HepG2 (cell line): ENCODE measurements around the gene SYNDIG1. TPM values are rescaled to one million over a fixed set of nuclear protein-coding genes. Genes with fewer than 3 reads are reported as not detected.

Experiments
- ATAC-seq: fragments of 200-7000 bp; cut with Tn5 transposase; 3 replicates; pipeline ENCODE4 v1.9.1; 2020; ENCODE audit warnings: mild to moderate bottlenecking, moderate library complexity
- BruUV-seq: library from RNA; stranded (reverse); fragments of 400-500 nt; replicated peaks from 2 replicates; lab custom pipeline; 2021; lab: Mats Ljungman, UMichigan
- CTCF ChIA-PET: fragments of 300-600 bp; formaldehyde crosslinking; extraction: SDS; loops from one replicate; lab custom pipeline; 2021; ENCODE audit warnings: low total read pairs, inconsistent platforms, low intra/inter-chr PET ratio; lab: Yijun Ruan, JAX
- POLR2A ChIA-PET: fragments of 350-600 bp; sonication (Branson Sonifier 250); formaldehyde crosslinking; loops from one replicate; lab custom pipeline; 2020; ENCODE audit warnings: antibody characterized with exemption, inconsistent platforms; lab: Yijun Ruan, JAX
- DNase-seq: peaks from one replicate; pipeline ENCODE4 v3.0.0-alpha.2; 2015; ENCODE audit warnings: low spot score
- FAIRE-seq: peaks from 3 replicates; lab custom pipeline; 2011; peaks lifted over from hg19 to GRCh38; lab: Jason Lieb, UNC
- H2AFZ ChIP-seq: one replicate; pipeline ENCODE4 v1.6.1; 2011; ENCODE audit warnings: low read length, inconsistent platforms
- H3K27ac ChIP-seq: fragments of 300-600 bp; 3 replicates; pipeline ENCODE4 v1.8.0; 2011; ENCODE audit warnings: mixed run types, mild to moderate bottlenecking, mixed read lengths, low read length, inconsistent platforms; ENCODE audit not compliant: insufficient read depth; ENCODE audit errors: extremely low read length
- H3K27me3 ChIP-seq, 2 experiments: fragments of 200-600 bp in 1 of 2; 2 replicates in 1 of 2; 3 replicates in 1 of 2; pipeline versions ENCODE4 v1.6.0 to v1.8.0; 2011; ENCODE audit warnings: low read length in 2 of 2, mild to moderate bottlenecking in 2 of 2, moderate library complexity in 2 of 2, inconsistent platforms in 1 of 2; ENCODE audit not compliant: insufficient read depth in 2 of 2, control insufficient read depth in 1 of 2
- H3K36me3 ChIP-seq, 2 experiments: fragments of 200-600 bp in 1 of 2; replicated peaks in 1 of 2; 2 replicates in 1 of 2; 3 replicates in 1 of 2; pipeline versions ENCODE4 v1.5.1 to v1.8.0; 2011; ENCODE audit warnings: low read length in 2 of 2, inconsistent platforms in 1 of 2; ENCODE audit not compliant: insufficient read depth in 2 of 2, control insufficient read depth in 1 of 2
- H3K4me1 ChIP-seq: 2 replicates; pipeline ENCODE4 v1.5.1; 2012; ENCODE audit warnings: low read length, inconsistent platforms; ENCODE audit not compliant: insufficient read depth
- H3K4me2 ChIP-seq: 2 replicates; pipeline ENCODE4 v1.6.0; 2011; ENCODE audit warnings: low read depth, low read length, inconsistent platforms
- H3K4me3 ChIP-seq, 3 experiments: fragments of 200-600 bp in 1 of 3; sonication (generic), shearing (Covaris generic) in 1 of 3; replicated peaks in 1 of 3; 2 replicates each; pipeline ENCODE4 v1.5.1; 2011 to 2016; ENCODE audit warnings: low read length in 3 of 3, inconsistent platforms in 2 of 3, low read depth in 2 of 3, mild to moderate bottlenecking in 2 of 3, control low read depth in 1 of 3, mixed read lengths in 1 of 3; ENCODE audit not compliant: insufficient read depth in 1 of 3
- H3K79me2 ChIP-seq: one replicate; pipeline ENCODE4 v1.6.1; 2011; ENCODE audit warnings: low read length, inconsistent platforms; ENCODE audit not compliant: insufficient read depth
- H3K9ac ChIP-seq: 2 replicates; pipeline ENCODE4 v1.6.0; 2011; ENCODE audit warnings: mild to moderate bottlenecking, low read depth, low read length, inconsistent platforms; ENCODE audit not compliant: insufficient read depth
- H3K9me3 ChIP-seq: 2 replicates; pipeline ENCODE4 v1.5.1; 2012; ENCODE audit warnings: mild to moderate bottlenecking, low read length
- H4K20me1 ChIP-seq: 2 replicates; pipeline ENCODE4 v1.6.0; 2011; ENCODE audit warnings: inconsistent platforms, mild to moderate bottlenecking, low read length, moderate library complexity; ENCODE audit not compliant: insufficient read depth
- CBX2 ChIP-seq, 2 experiments: fragments of 200-600 bp in 1 of 2; sonication (generic); formaldehyde crosslinking in 1 of 2; IDR thresholded peaks; 2 replicates each; pipeline versions ENCODE4 v1.7.0 to v1.8.1; 2018 to 2022; ENCODE audit warnings: low read depth in 2 of 2, low read length in 1 of 2, mild to moderate bottlenecking in 1 of 2, missing genetic modification reagents in 1 of 2
- EHMT2 ChIP-seq: fragments of 200-600 bp; sonication (generic); IDR thresholded peaks from 2 replicates; pipeline ENCODE4 v1.7.0; 2017; ENCODE audit warnings: antibody characterized with exemption, low read depth, low read length, borderline replicate concordance
- HNRNPH1 ChIP-seq: fragments of 200-400 bp; formaldehyde crosslinking; optimal IDR thresholded peaks from 2 replicates; pipeline ENCODE3; 2017; ENCODE audit warnings: mild to moderate bottlenecking, low read depth, low read length
- KLF16 ChIP-seq, 2 experiments: sonication (generic) in 1 of 2; formaldehyde crosslinking in 1 of 2; IDR thresholded peaks; 2 replicates each; pipeline versions ENCODE4 v1.6.1 to v1.8.0; 2016 to 2023; ENCODE audit warnings: missing genetic modification reagents in 2 of 2, missing compliant biosample characterization in 1 of 2
- MED13 ChIP-seq: sonication (generic); formaldehyde crosslinking; IDR thresholded peaks from 2 replicates; pipeline ENCODE4 v1.5.0; 2020; ENCODE audit warnings: missing genetic modification reagents
- NFIB ChIP-seq: sonication (generic); formaldehyde crosslinking; IDR thresholded peaks from 2 replicates; pipeline ENCODE4 v1.9.0; 2021; ENCODE audit warnings: missing genetic modification reagents, mild to moderate bottlenecking, borderline replicate concordance
- PTBP1 ChIP-seq: fragments of 200-400 bp; formaldehyde crosslinking; IDR thresholded peaks from 2 replicates; pipeline ENCODE4 v1.6.1; 2018; ENCODE audit warnings: low read length, low read depth; ENCODE audit not compliant: poor library complexity, severe bottlenecking
- RNF2 ChIP-seq: fragments of 450-650 bp; conservative IDR thresholded peaks from 2 replicates; pipeline ENCODE4 v1.6.1; 2016; ENCODE audit warnings: low read depth
- SIN3B ChIP-seq: fragments of 150-350 bp; IDR thresholded peaks from 2 replicates; pipeline ENCODE4 v1.6.1; 2014; ENCODE audit warnings: low read length
- TFE3 ChIP-seq: IDR thresholded peaks from 2 replicates; pipeline ENCODE4 v1.6.1; 2016
- ZBTB8A ChIP-seq: sonication (generic); formaldehyde crosslinking; IDR thresholded peaks from 2 replicates; pipeline ENCODE4 v1.4.0; 2020; ENCODE audit warnings: mild to moderate bottlenecking, low read depth, missing genetic modification reagents, borderline replicate concordance
- ZNF460 ChIP-seq: sonication (generic); formaldehyde crosslinking; IDR thresholded peaks from 2 replicates; pipeline ENCODE4 v1.5.1; 2020; ENCODE audit warnings: missing genetic modification reagents, mild to moderate bottlenecking, borderline replicate concordance
- ZNF570 ChIP-seq: sonication (generic); formaldehyde crosslinking; IDR thresholded peaks from 2 replicates; pipeline ENCODE4 v1.4.0; 2020; ENCODE audit warnings: mild to moderate bottlenecking, missing genetic modification reagents, borderline replicate concordance
- ZNF619 ChIP-seq: sonication (generic); formaldehyde crosslinking; IDR thresholded peaks from 2 replicates; pipeline ENCODE4 v1.4.0; 2020; ENCODE audit warnings: mild to moderate bottlenecking, missing genetic modification reagents
- ZSCAN29 ChIP-seq: sonication (generic); formaldehyde crosslinking; conservative IDR thresholded peaks from 2 replicates; pipeline ENCODE4 v1.4.0; 2020; ENCODE audit warnings: mild to moderate bottlenecking, missing genetic modification reagents
- WGBS: methylation state at CpG from one replicate; pipeline ENCODE4 v1.1.6; 2017; ENCODE audit warnings: low lambda C conversion rate; 5-methylcytosine and 5-hydroxymethylcytosine counted together
- in situ Hi-C: cut with HindIII; loops from 2 replicates; pipeline ENCODE4 v1.10.0; 2017; ENCODE audit warnings: low pct_unique_long_range_greater_than_20kb; ENCODE audit not compliant: extremely low pct_ligation_motif_present
- intact Hi-C: fragments of 100-400 bp; cut with micrococcal nuclease; formaldehyde crosslinking; loops from one replicate; pipeline ENCODE4 v1.10.0; 2022; ENCODE audit not compliant: unreplicated experiment
- polyA plus RNA-seq, 8 experiments: library from polyadenylated mRNA; depleted of rRNA in 3 of 8; stranded (reverse) in 7 of 8; unstranded in 1 of 8; fragments of >200 nt; fragmentation: Illumina TruSeq in 4 of 8; extraction: Trizol in 4 of 8; gene quantifications; 2 replicates each; pipeline versions ENCODE4 v1.2.1 to v1.2.3, GENCODE V29; 2011 to 2016; ENCODE audit warnings: low read depth in 4 of 8, missing spikeins in 1 of 8, mixed read lengths in 1 of 8; ENCODE audit not compliant: insufficient read depth in 1 of 8
- total RNA-seq, 5 experiments: library from RNA; depleted of rRNA; stranded (reverse); fragments of >200 nt; fragmentation: Illumina TruSeq; extraction: Trizol; gene quantifications; 2 replicates each; pipeline ENCODE4 v1.2.3, GENCODE V29; 2016; ENCODE audit warnings: low read depth in 1 of 5
- TF ChIP-seq, protein P1 (sequence below): sonication (generic); formaldehyde crosslinking; IDR thresholded peaks from 2 replicates; pipeline ENCODE4 v1.8.1; 2023; ENCODE audit warnings: mild to moderate bottlenecking, moderate library complexity, missing genetic modification reagents
- TF ChIP-seq, protein P2 (sequence below): sonication (generic); formaldehyde crosslinking; IDR thresholded peaks from 2 replicates; pipeline ENCODE4 v1.5.1; 2020; ENCODE audit warnings: mild to moderate bottlenecking, missing genetic modification reagents, borderline replicate concordance
- TF ChIP-seq, protein P3 (sequence below): sonication (generic); formaldehyde crosslinking; IDR thresholded peaks from 2 replicates; pipeline ENCODE4 v1.4.0; 2020; ENCODE audit warnings: missing genetic modification reagents, mild to moderate bottlenecking, borderline replicate concordance

The SYNDIG1 gene
- total and polyA plus RNA-seq, 2 of the 13 experiments (the other 11 are each of a cell fraction or from before 2014, with no cell fraction given): not detected

DNA sequence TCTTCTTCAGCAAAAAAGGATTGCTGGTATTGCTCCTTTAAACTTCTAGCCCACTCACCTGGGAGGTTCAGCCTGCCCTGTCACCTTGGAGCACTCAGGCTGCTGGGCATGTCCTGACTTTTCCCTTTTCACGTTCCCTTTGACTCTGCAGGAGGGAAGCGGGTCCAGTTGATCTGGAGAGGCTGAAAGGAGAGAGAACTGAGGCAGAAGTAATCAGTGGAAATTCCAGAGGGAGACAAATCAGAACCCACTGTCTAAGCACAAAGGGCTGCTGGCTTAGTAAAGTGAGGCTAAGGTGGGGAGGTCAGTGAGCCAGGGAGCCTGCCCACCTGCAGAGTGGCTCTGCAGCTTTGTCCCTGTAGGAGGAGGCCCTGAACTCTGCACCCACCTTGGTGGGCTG lies 9.7 kb upstream of the SYNDIG1 start (continued):
- TF ChIP-seq CBX2 (IDR thresholded peaks at IDR 0.05; ENCODE audit: low read depth, low read length) (no peak), CBX2 (CRISPR knock-in tag; IDR thresholded peaks at IDR 0.05; ENCODE audit: low read depth) (no peak), ZSCAN29 (CRISPR knock-in tag) (no peak)
- TF ChIP-seq, protein P1, sequence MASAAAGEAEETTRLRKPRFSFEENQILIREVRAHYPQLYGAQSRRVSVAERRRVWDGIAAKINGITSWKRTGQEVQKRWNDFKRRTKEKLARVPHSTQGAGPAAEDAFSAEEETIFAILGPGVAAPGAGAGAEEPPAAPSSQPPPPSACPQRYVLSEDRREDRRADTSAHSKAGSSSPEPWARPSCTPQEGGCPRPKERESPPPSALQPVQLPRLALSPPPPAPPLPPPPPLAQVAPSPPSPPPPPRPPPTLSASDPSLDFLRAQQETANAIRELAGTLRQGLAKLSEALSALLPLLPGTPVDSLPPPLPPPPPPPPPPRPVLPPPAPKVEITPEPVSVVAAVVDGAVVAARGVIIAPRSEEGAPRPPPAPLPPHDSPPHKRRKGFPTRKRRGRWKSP (CRISPR knock-in tag): no peak

GRCh38 chr20:24460712-24461111 lies 8.7 kb upstream of the SYNDIG1 start:
- ChIA-PET CTCF (no interaction called here), POLR2A (no interaction called here)
- in situ Hi-C loops: no loop called here
- Histone ChIP-seq H3K9me3 (no peaks in the 10 kb centered on the region), H3K79me2 (no peaks in the 10 kb centered on the region), H3K4me3 (no peak overlapping the region), H2AFZ (no peak overlapping the region), H3K36me3 (no peaks in the 10 kb centered on the region), H3K9ac (no peak overlapping the region), H4K20me1 (no peaks in the 10 kb centered on the region), H3K4me1 (no peaks in the 10 kb centered on the region), H3K27ac (no peak overlapping the region), H3K4me2 (no peak overlapping the region), H3K27me3 (peaks cover 3 to 22% of the 10 kb centered on the region in 2 experiments; a peak in 3 of 5 replicates)
- no peak for ATAC-seq
- BruUV-seq: no TSS peak
- DNase-seq: no peak
- 37% methylated on average over 7 of the region's 7 CpGs for WGBS
- intact Hi-C loops: no loop called here
- FAIRE-seq: no peak
- TF ChIP-seq EHMT2 (no peak), KLF16 (CRISPR knock-in tag; IDR thresholded peaks at IDR 0.05) (no peak), ZNF570 (CRISPR knock-in tag) (no peak), RNF2 (no peak), ZNF619 (no peak), SIN3B (no peak), ZBTB8A (CRISPR knock-in tag) (no peak), TFE3 (CRISPR knock-in tag) (no peak), MED13 (CRISPR knock-in tag) (no peak), HNRNPH1 (no peak), PTBP1 (no peak), NFIB (CRISPR knock-in tag) (no peak), ZNF460 (CRISPR knock-in tag) (no peak)
- TF ChIP-seq, protein P2, sequence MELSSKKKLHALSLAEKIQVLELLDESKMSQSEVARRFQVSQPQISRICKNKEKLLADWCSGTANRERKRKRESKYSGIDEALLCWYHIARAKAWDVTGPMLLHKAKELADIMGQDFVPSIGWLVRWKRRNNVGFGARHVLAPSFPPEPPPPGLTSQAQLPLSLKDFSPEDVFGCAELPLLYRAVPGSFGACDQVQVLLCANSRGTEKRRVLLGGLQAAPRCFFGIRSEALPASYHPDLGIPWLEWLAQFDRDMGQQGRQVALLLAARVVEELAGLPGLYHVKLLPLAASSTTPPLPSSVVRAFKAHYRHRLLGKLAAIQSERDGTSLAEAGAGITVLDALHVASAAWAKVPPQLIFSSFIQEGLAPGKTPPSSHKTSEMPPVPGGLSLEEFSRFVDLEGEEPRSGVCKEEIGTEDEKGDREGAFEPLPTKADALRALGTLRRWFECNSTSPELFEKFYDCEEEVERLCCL: no peak
- TF ChIP-seq, protein P3, sequence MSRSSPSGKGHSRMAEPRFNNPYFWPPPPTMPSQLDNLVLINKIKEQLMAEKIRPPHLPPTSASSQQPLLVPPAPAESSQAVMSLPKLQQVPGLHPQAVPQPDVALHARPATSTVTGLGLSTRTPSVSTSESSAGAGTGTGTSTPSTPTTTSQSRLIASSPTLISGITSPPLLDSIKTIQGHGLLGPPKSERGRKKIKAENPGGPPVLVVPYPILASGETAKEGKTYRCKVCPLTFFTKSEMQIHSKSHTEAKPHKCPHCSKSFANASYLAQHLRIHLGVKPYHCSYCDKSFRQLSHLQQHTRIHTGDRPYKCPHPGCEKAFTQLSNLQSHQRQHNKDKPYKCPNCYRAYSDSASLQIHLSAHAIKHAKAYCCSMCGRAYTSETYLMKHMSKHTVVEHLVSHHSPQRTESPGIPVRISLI (CRISPR knock-in tag): no peak
